ENCODE measurements around the gene WDR45B.

Gene WDR45B

DNA sequence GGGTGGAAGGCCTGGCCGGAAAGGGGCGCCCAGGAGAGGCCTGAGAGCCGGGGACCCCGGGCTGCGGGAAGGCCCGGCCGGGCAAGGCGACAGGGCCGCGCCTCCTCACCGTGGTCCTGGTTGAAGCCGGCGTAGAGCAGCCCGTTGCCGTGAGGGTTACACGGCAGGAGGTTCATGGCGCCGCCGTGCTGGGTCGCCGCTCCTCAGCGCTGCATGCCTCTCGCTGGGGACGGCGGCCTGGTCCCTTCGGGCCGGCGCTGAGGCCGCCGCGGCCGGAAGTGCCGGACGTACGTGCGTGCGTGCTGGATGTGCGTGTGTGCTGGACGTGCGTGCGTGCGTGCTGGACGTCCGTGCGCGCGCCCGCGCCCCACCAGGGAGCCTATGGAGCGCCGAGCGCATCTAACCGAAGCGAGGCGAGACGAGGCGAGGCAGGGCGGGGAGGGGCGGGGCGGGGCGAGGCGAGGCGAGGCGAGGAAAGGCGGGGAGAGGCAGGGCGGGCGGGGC is at the start of gene WDR45B:
Gene WDR45B (minus strand): TSS at position 280 of the 504 bp plus-strand sequence. CDS start 104 bp downstream, at position 176.
- TF ChIP-seq, protein P1, sequence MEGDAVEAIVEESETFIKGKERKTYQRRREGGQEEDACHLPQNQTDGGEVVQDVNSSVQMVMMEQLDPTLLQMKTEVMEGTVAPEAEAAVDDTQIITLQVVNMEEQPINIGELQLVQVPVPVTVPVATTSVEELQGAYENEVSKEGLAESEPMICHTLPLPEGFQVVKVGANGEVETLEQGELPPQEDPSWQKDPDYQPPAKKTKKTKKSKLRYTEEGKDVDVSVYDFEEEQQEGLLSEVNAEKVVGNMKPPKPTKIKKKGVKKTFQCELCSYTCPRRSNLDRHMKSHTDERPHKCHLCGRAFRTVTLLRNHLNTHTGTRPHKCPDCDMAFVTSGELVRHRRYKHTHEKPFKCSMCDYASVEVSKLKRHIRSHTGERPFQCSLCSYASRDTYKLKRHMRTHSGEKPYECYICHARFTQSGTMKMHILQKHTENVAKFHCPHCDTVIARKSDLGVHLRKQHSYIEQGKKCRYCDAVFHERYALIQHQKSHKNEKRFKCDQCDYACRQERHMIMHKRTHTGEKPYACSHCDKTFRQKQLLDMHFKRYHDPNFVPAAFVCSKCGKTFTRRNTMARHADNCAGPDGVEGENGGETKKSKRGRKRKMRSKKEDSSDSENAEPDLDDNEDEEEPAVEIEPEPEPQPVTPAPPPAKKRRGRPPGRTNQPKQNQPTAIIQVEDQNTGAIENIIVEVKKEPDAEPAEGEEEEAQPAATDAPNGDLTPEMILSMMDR (IDR thresholded peaks at IDR 0.05), result no peak

DNA sequence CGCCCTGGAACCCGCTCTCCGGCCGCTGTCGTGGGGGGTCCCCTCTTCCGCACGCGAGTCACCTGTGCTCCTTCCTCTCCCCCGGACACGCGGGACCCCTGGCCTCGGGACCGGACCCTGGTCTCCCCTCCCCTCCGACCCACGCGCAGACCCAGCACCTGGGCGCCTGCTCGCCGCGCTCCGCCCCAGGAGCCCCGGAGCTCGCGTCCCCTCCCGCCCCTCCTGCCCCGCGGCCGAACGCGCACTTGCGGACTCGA is 49.5 kb upstream of the WDR45B start:
- TF ChIP-seq, protein P1 (IDR thresholded peaks at IDR 0.05), result no peak

DNA sequence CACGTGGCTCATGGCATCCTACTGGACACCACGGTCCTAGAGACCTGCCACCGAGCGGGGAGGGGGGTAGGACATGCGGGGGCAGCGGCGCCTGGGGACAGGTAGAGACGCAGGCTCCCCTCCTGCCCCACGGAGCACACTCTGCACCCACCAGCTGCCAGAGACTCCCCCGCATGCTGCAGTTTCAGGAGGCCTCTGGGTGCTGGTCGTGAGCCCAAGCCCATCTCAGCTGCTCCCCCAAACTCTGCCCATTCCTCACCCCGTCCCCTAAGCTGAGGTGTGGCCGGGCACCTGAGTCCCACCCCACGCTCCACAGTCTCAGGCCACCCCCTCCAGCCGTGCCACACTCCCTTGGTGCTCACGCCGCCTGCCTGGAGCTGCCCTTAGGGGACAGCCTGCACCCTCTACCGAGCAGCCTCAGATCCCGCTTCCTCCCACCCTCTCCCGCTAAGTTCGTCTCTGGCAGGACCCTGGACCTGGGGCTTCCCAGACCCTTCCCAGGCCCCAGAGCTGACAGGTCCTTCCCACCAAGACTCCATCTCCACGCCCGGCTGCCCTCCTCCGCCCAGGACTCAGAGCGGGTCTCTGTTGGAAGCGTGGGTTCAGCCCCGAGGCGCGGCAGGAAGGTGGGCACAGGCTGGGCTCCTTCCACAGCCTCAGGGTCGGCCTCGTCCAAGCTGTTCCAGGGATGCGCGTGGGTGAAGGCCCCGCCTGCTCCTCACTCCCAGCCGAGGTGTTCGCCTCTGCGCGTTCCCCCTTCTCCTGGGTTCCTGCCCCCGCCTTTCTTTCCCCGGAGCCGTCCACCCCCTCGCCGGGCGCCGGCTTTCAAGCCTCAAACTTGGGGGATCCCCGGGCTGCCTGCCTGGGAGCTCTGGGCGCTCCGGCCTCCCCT is 48.9 kb upstream of the WDR45B start:
- TF ChIP-seq, protein P1 (IDR thresholded peaks at IDR 0.05), result no peak

DNA sequence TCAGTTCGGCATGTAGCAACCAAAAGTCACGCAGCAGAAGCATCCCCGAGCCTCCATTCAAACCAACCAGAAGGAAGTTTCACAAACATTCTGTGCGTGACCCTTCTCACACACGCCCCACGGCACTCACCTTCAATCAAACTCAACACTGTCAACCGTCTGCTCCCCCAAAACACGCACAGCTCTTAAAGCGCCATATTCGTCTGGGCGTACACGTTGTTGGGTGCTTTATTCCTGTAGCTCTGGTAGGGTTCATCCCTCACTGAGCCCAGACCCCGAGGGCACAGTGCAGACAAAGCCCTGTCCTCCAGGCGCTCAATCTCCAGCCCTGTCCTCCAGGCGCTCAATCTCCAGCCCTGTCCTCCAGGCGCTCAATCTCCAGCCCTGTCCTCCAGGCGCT is 48.0 kb upstream of the WDR45B start:
- TF ChIP-seq, protein P1 (IDR thresholded peaks at IDR 0.05), result no peak

DNA sequence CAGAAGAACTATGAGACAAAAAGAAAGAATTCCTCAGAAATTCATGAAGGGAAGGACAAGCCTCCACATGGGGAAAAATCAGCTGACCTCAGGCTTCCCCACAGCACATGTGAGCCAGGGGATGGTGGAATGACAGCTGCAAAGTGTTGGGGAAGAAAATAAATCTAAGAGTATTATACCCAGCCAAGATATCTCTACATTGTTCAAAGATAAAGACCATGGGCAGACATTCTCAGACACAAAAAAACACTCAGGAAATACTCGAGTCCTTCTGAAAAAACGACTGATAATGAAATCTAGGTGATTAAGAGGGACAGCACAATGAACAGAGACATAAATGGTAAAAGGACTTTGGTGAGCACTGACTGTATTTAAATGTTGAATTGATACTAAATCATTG is 46.4 kb upstream of the WDR45B start:
- TF ChIP-seq, protein P1 (IDR thresholded peaks at IDR 0.05), result no peak

DNA sequence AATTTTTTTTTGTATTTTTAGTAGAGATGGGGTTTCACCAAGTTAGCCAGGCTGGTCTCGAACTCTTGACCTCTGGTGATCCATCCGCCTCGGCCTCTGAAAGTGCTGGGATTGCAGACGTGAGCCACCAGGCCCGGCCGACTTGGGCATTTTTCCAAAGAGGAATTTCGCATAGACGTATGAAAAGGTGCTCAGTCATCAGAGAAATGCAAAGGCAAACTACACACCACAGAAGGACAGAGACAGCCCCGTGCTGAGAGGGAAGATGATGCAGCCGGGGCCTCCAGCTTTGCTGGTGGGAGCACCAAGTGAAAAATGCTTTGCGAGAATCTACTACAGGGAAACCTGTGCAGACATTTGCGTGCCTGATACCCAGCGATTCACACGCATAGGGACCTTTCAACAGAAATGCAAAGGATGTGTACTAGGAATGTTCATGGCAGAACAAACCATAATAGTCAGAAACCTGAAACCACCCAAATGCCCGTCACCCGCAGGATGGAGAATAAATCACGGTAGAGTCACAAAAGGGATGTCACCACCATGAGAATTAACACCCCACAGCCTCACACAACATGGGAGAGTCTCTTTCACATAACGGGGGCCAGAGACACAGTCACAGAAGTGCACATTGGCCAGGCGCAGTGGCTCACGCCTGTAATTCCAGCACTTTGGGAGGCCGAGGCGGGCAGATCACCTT is 45.1 kb upstream of the WDR45B start:
- TF ChIP-seq, protein P1 (IDR thresholded peaks at IDR 0.05), result no peak

DNA sequence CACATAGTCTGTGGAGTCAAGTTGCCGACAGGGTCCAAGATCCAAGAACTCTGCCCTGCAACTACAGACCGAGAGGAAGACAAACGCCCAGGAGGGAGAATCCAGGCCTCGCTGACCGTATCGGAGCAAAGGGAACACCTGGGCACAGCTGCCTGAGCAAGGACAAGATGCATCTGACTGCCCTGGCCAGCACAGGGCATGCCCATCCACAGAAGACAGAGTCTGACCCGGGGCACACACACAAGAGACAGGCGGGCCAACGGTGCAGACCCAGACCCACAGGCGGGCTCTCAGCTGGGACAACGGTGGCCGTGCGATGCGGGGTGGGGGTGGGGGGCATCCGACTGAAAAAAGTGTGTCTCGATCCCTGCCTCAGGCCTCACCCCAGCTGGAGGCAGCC is 44.0 kb upstream of the WDR45B start:
- TF ChIP-seq, protein P1 (IDR thresholded peaks at IDR 0.05), result no peak
